Dedifferentiated amniotic fluid mesenchymal stem cell (primary cell): ENCODE measurements around the gene KPNA2.
A peak's percentile ranks its signal among the peaks of the same experiment; 100 is the strongest.
"Not testable (repeated sequence)": the region's sequence is repeated elsewhere in the genome, so short reads cannot be mapped to it uniquely, and the experiment has no call there.

ENCODE experiments used
- DNase-seq: peaks from one replicate; pipeline ENCODE4 v3.0.0-alpha.2; 2016; ENCODE audit errors: extremely low spot score

KPNA2 gene

GRCh38 chr17:68019675-68020408 lies 15.7 kb upstream of the KPNA2 start:
- DNase-seq: peak; percentile 89

GRCh38 chr17:68020409-68020756 lies 15.2 kb upstream of the KPNA2 start:
- DNase-seq: no peak

- DNase-seq: not testable (repeated sequence)
These were observed 14.7 kb upstream of the KPNA2 start for GRCh38 chr17:68020791-68021190.

- DNase-seq: no peak
These were observed 13.6 kb upstream of the KPNA2 start for GRCh38 chr17:68021963-68022362.

- not testable (repeated sequence) for DNase-seq
These were observed 13.0 kb upstream of the KPNA2 start for GRCh38 chr17:68022547-68022946.

GRCh38 chr17:68029512-68030215 lies 5.9 kb upstream of the KPNA2 start:
- DNase-seq: no peak

GRCh38 chr17:68033636-68034451 lies 1.7 kb upstream of the KPNA2 start:
- DNase-seq: no peak

- no peak for DNase-seq
These were observed 1.1 kb upstream of the KPNA2 start for GRCh38 chr17:68034452-68034776.

- no peak for DNase-seq
These were observed 408 bp upstream of the KPNA2 start for GRCh38 chr17:68035131-68035522.

GRCh38 chr17:68036304-68037147 lies 991 bp downstream of the KPNA2 start:
- DNase-seq: no peak

- no peak for DNase-seq
These were observed 11.8 kb downstream of the KPNA2 start for GRCh38 chr17:68047153-68047846.

- DNase-seq: not testable (repeated sequence)
These were observed 12.5 kb downstream of the KPNA2 start for GRCh38 chr17:68047890-68048542.

GRCh38 chr17:68048996-68049395 lies 13.5 kb downstream of the KPNA2 start:
- no peak for DNase-seq

- not testable (repeated sequence) for DNase-seq
These were observed 14.4 kb downstream of the KPNA2 start for GRCh38 chr17:68049812-68050437.

GRCh38 chr17:68051321-68052312 lies 16.1 kb downstream of the KPNA2 start:
- not testable (repeated sequence) for DNase-seq

GRCh38 chr17:68052810-68053209 lies 17.3 kb downstream of the KPNA2 start:
- DNase-seq: no peak

- peak; percentile 81 for DNase-seq
These were observed 17.9 kb downstream of the KPNA2 start for GRCh38 chr17:68053231-68054013.

- DNase-seq: peak; percentile 67
These were observed 18.9 kb downstream of the KPNA2 start for GRCh38 chr17:68054296-68054900.
